NCI-H1417 treated with DMSO at 0.1 percent for 48 hours (cell line): Measurements from ENCODE around the gene CITED4.
A peak's percentile ranks its signal among the peaks of the same experiment; 100 is the strongest.
"Not testable (repeated sequence)": the region's sequence is repeated elsewhere in the genome, so short reads cannot be mapped to it uniquely, and the experiment has no call there.

Source experiments
- DNase-seq: peaks from one replicate; lab custom pipeline; 2025; lab: John Stamatoyannopoulos, UW

CITED4 gene

GRCh38 chr1:40862008-40862863 lies at the start of gene CITED4:
CITED4 (minus strand) TSS chr1:40862363; CDS start chr1:40862127, 236 bp downstream.
- peak; percentile 49 for DNase-seq

GRCh38 chr1:40911105-40911504 lies 48.9 kb upstream of the CITED4 start:
- no peak for DNase-seq

- DNase-seq, result no peak
Observed at GRCh38 chr1:40909281-40909680, 47.1 kb upstream of the CITED4 start.

DNA sequence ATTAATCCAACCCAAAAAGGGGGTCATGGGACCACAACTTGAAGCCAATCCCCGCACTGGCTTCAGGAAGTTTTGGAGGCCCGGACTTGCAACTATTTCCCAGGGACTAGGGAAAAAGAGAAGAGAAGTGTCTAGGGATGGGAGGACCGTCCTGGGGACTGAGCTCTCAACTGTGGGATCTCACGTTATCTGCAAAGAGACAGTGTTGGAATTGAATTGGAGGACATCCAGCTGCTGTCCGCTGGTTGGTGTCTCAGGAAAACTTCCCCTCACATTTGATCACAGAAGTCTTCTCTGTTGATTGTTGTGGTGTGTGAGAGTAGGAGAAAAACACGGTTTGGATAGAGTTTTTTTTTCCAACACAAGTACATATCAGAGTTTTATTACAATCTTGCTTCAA lies 46.2 kb upstream of the CITED4 start:
- no peak for DNase-seq

DNA sequence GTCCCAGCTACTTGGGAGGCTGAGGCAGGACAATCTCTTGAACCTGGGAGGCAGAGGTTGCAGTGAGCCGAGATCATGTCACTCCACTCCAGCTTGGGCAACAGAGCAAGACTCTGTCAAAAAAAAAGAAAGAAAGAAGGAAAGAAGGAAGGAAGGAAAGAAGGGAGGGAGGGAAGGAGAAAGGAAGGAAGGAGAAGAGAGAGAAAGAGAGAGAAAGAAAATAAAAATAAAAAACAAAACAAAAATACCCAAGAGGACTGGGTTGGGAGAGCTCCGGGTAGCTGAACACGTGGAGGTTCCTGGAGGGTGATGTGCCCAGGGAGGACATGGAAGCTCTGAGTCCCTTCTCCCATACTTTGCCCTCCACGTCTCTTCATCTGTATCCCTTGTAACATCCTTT lies 45.7 kb upstream of the CITED4 start:
- DNase-seq, result no peak

DNA sequence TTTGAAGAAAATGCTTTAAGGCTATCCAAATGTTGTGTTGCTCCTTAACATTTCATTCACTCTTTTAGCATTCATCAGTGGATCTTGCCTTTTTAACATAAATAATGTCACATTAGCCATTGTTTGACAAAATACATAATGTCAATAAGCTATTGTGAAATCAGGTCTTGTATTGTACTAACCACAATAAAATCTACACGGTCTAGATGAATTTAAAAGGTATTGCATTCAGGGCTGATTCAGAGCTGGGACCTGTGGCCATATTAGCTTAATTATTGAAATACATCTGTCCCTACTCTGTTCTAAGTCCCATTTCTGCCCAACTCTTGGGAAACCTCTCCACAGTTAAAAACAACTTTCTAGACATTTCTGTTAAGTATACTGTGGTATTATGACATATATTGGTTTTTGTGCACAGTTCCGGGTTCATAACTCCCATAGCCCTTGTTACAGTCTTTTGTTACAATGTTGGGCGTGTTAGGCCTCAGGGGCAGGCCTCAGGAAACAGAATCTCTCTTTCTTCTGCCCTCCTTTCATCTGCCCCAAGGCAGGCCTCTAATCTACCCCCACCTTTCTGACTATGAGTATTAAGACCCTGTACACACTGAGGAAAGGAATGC lies 44.7 kb upstream of the CITED4 start:
- no peak for DNase-seq

DNA sequence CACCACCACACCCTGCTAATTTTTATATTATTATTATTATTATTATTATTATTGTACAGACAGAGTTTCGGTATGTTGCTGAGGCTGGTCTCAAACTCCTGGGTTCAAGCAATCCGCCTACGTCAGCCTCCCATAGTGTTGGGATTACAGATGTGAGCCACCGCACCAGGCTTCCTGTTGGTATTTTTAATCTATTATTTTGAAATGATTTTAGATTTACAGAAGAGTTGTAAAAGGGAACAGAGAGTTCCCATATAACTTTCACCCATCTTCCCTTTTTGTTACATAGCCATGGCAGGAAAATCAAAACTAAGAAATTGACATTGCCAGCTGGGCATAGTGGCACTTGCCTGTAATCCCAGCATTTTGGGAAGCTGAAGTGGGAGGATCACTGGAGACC lies 42.9 kb upstream of the CITED4 start:
- DNase-seq, result no peak

- no peak for DNase-seq
Observed at GRCh38 chr1:40903106-40903505, 40.9 kb upstream of the CITED4 start.

DNA sequence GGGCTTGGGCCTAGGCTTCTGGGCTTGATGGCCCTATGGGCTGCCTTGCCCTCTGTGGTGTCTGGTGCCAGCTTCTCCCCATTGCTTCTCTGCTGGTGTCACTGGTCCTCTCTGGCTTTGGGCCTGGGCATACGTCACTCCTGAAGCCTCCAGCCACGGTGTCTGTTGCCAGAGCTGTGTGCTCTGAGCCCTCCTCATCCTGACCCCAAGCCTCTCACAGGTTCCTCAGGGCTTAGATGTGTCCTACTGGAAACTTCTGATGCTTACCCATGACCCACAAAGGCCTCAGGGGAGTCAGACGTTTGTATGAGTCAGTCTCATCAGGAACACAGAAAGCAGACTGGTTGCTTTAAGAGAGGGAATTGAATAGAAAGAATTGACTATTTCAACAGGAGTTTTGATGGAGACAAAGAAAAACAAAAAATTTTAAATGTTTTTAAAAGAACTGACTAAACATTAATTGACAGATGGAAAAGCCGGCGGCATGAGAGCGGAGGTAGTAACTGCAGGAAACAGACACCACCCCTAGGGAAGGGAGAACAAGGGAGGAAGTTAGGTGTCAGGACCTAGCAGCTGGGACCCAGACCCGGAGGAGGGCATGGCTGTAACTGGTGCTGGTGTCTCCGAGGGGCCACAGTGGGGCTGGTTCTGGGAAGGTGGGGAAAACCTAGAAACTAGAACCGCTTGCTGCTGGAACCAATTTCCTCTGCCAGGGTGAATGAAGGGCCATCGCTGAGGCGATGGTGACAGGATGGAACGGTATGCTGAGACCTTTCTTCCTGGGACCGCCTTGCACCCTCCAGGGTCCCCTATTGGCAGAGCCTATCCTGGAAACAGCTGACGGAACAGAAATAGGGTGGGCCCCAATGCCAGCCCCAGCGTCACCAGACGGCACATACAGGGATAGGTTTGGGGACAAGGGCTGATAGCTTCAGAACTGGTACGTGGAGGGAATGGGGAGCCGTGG lies 40.0 kb upstream of the CITED4 start:
- DNase-seq, result no peak

DNA sequence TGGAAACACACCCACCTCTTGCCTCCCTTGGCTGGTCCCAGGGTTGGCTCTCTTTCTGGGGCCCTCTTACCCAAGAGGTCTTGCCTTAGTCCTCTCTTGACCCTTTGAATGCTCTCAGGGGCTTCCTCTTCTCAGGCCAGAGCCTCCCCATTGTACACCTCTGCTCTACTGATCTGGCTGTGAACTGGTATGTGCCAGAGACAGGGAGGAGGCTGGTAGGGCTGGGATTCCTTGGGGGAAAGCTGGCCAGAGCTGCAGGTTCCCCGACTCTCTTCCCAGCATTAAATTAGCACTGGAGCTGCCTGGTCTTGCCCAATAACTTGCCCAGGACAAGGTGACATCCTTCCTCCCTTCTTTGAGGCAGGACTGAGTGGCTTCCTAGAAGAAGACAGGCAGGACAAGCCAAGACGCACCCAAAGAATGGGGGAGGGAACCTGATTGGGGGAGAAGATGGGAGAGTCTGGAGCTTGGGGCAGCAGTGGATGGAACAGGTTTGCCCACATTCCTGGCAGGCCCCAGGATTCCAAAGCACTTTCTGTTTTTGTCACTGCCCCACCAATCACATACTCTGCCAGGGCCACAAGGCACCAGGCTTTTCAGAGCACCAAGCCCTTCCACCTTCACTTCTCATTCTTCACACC lies 37.2 kb upstream of the CITED4 start:
- DNase-seq, result no peak

DNA sequence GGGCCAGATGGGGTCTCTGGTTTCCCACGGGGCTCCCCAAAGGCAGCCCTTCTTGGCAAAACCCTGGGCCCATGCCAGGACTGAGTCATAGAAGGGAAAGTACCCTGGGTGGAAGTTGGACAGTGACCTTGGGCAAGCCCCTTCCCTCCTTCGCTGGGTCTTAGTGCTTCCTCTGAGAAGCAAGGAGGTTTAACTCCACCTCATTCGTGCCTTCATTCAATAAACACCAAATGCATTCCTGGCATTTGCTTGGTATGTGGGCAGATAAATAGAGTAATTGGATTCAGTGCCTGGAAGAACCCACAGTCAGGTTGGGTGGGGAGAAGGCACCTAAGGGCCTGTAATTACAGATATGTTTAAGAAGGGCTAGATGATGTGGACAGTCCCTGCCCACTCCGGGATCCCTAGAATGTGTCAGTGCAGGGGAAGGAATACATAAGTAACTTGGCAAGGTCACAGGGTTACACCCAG lies 36.3 kb upstream of the CITED4 start:
- no peak for DNase-seq

DNA sequence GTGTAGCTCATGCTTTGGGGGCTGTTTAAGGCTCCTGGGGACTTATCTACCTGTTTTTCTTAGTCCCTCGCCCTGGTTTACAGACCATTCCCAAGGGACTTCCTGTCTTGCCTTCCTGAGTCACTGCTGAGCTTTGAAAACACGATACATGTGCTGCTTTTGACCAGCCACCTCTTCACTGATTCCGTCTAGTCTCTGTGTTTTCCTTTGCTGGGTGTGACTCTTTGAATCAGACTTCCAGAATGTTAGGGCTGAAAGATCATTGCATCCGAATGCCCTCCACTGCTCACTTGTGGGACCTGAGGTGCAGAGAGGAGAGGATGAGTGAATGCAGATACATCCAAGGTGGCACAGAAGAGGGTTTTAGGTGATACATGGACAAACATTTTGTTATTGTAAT lies 35.4 kb upstream of the CITED4 start:
- DNase-seq, result no peak

DNA sequence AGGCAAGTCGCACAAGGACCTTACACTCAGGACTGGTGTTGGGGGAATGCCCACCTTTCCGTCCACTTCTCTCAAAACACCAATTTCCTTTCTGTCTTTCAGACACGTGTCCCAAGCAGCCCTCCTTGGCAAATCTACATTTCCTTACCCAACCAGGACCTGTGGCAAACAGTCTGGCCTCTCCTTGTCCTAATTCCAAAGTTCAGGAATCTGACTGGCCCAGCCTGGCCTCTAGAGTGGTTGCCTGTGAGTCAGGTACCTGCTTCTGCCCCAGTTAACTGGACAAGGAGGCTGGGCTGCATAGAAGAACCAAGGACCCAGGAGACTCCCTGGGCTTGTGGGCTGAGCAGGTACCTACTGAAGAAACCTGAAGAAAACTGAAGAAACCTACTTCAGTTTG lies 34.3 kb upstream of the CITED4 start:
- DNase-seq, result no peak

DNA sequence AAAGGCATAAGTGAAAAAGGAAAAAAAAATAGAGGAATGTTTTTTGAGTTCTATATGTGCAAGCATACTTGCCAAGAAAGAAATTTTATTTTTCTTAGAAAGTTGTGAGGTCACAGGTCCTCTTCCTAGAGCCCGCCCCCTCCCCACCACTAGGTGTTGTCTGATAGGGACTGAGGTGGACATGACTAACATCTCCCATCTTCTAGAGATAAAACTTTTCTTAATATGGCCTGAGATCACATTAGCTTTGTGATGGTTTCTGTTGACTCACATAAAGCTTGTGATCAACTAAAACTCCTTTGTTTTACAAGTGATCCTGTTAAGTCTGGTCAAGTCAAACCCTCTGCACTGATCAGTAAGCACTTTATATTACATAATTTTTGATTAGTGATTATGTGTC lies 33.4 kb upstream of the CITED4 start:
- no peak for DNase-seq

GRCh38 chr1:40894858-40895257 lies 32.7 kb upstream of the CITED4 start:
- DNase-seq, result not testable (repeated sequence)

DNA sequence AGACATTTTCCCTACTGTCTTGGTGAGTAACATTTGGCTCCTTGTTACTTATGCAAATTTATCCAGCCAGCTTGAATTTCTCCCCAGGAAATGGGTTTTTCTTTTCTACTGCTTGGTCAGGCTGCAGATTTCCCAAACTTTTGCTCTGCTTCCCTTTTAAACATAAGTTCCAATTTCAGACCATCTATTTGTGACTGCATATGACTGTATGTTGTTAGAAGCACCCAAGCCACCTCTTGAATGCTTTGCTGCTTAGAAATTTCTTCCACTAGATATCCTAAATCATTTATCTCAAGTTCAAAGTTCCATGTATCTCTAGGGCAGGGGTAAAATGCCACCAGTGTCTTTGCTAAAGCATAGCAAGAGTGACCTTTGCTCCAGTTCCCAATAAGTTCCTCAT lies 32.3 kb upstream of the CITED4 start:
- DNase-seq, result no peak

DNA sequence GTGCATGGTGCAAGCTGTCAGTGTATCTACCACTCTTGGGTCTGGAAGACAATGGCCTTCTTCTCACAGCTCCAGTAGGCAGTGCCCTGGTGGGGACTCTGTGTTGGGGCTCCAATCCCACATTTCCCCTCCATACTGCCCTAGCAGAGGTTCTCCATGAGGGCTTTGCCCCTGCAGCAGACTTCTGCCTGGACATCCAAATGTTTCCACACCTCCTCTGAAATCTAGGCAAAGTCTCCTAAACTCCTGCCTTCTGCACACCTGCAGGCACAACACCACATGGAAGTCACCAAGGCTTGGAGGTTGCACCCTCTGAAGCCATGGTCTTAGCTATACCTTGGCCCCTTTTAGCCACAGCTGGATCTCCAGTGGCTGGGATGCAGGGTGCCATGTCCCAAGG lies 31.8 kb upstream of the CITED4 start:
- DNase-seq, result no peak

GRCh38 chr1:40892354-40892753 lies 30.2 kb upstream of the CITED4 start:
- no peak for DNase-seq

DNA sequence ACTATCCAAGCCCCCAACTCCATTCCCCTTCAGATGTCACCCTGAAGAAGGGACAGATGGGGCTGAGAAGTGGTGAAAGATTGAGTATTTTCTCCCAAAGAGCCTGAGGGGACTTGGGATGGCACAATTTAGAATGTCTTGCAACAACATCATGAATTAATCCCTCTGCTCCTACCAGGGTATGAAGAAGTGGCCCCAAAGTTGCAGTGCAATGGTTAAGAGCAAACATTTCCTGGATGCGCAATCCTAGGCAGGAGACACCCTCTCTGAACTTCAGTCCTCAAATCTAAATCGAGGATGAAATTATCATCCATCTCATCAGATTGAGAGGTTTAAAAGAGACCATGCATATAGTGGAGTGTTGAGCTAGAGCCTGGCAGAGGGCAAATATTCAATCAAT lies 28.6 kb upstream of the CITED4 start:
- no peak for DNase-seq

DNA sequence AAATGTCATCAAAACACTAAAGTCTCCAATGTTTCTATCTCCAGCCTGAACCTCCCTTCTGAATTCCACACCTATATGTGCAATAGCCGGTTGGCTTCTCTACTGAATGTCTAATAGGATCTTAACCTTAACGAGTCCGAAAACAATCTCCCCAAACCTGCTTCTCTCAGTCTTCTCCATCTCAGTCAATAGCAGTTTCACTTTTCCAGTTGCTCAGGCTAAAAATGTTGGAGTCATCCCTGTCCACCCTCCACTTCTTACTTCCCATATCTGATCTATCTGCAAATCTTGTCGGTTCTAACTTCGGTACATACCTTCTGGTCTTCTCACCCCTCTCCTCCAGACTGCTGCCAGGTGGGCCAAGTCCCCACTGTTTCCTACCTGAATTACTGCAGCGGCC lies 25.5 kb upstream of the CITED4 start:
- DNase-seq, result no peak

GRCh38 chr1:40887012-40887378 lies 24.8 kb upstream of the CITED4 start:
- no peak for DNase-seq
